Endometrial microvascular endothelial cells (primary cell): ENCODE data around the gene RASAL2. TPM values are rescaled to one million over a fixed set of nuclear protein-coding genes. Genes with fewer than 3 reads are reported as not detected.

Source experiments
- in situ Hi-C: cut with HindIII; loops from 2 replicates; pipeline ENCODE4 v1.10.0; 2017; ENCODE audit warnings: low sequenced_read_pairs, low pct_unique_long_range_greater_than_20kb; ENCODE audit errors: inconsistent ontology term
- total RNA-seq: library from RNA; depleted of rRNA; stranded (reverse); fragments of >200 nt; gene quantifications from one replicate; pipeline ENCODE4 v1.2.3, GENCODE V29; 2015; ENCODE audit errors: inconsistent ontology term

The RASAL2 gene
- total RNA-seq, 1 donor from 2014 or later, result 11.8 TPM

DNA sequence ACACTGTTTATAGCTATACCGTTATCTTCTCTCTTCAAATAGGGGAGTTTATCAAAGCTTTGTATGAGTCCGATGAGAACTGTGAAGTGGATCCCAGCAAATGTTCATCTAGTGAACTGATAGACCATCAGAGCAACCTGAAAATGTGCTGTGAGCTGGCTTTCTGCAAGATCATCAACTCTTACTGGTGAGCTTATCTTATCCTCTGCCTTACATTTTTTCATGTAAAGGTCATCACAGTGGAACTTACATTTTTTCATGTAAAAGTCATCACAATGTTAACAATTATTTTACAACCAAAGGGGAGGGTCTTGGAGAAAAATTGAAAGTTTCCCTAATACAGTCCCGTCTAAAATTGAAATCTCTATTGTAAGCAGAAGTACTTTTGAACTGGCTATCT, 357.6 kb downstream of the RASAL2 start:
- in situ Hi-C loops, result no loop called here

DNA sequence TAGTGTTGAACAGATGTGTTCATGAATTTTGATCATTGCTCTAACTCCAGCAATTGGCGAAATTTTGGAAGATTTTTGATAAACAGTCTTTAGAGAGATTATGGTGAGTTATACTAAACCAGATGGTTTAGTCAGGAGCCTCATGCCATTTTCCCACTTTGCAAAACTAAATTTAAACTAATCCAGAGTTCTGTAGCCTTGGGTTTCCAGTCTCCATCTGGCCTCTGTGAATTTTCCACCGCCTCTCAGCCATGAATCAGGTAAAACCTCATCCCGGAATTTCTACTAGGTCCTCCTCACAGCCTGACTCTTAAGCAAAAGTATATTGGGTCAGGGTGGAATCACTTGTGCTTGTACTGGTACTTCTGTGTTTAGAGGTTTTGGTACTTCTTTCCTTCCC, 358.1 kb downstream of the RASAL2 start:
- in situ Hi-C loops, result no loop called here

DNA sequence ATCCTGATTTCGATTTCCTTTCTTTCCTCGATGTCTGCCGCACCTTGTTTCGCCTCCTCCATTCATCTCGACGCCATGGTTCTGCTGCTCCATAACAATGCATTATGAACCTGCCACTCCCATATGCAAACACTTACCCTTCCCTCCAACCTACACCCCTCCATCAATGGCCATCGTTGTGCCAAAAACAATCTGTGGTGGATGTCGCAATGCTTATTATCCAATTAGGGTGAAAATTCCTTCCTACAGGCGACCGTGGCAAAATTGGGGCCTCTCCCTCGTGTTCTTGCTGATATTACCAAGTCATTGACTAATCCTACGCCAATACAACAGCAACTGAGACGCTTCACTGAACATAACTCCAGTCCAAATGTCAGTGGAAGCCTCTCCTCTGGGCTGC, 362.6 kb downstream of the RASAL2 start:
- in situ Hi-C loops, result no loop called here

DNA sequence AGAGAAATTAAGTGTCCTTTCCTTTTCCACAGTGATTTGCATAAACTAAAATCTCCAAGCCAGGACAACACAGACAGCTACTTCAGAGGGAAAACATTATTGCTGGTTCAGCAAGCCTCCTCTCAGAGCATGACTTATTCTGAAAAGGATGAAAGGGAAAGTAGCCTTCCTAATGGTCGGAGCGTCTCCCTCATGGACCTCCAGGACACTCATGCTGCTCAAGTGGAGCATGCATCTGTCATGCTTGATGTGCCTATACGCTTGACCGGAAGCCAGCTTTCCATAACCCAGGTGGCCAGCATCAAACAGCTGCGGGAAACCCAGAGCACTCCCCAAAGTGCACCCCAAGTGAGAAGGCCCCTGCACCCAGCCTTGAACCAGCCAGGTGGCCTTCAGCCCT, 363.7 kb downstream of the RASAL2 start:
- in situ Hi-C loops, result no loop called here

DNA sequence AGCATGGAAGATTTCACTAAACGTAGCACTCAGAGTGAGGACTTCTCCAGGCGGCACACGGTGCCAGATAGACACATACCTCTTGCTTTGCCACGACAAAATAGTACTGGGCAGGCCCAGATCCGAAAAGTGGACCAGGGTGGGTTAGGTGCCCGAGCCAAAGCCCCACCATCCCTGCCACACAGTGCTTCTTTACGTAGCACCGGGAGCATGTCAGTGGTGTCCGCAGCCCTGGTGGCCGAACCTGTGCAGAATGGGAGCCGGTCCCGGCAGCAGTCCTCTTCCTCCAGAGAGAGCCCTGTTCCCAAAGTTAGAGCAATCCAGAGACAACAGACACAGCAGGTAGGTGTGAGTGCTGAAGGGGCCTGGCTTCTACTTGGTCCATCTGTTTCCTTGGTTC, 364.3 kb downstream of the RASAL2 start:
- in situ Hi-C loops, result no loop called here

DNA sequence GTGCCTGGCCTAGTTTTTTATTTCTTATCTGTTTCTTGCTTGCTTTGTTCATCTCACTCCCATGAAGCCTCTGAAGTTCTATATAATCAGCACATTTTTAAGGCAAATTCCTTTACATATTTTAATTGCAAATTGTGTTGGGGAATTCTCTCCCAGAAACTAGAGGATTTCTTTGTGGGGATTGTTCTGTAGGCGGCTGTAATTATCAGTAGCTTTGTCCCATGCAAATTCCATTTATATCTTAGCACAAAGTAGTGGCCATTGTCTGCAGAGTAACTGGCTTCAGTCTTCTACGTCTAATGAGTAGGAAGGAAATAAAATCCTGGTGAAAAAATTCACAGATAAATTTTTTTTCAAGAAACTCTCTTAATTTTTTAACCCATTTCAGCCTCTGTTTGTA, 367.2 kb downstream of the RASAL2 start:
- in situ Hi-C loops, result no loop called here

DNA sequence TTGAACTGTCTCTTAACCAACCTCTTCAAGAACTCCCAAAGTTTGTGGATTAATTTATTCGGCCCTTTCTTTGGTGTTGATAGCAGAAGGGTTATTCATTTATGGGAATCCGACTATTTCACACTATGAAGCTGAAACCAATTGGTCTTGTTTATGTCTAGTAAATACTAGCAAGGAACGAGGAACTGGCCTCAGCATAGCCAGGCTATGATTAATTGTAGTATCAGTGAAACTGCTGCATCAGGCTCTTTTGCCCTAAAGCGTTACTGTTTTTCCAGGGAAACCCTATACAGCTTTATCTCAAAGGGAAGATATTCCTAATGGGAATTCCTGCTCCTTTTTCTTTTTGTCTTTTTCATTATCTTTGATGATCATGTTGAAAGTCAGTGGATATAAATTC, 367.8 kb downstream of the RASAL2 start:
- in situ Hi-C loops, result no loop called here

DNA sequence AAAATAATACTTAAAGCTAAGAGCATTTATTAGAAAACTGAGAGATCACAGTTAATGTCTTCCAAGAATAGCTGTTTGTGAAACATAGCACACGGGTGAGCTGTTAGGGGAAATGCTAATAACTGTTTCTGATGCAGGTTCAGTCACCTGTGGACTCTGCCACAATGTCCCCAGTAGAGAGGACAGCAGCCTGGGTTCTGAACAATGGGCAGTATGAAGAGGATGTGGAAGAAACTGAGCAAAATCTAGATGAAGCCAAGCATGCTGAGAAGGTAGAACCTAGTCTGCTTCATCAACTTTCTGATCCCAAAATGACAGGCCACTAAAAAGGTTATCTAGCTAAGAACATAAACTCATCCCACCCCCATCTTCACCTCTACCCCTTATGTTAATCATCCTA, 370.2 kb downstream of the RASAL2 start:
- in situ Hi-C loops, result no loop called here

DNA sequence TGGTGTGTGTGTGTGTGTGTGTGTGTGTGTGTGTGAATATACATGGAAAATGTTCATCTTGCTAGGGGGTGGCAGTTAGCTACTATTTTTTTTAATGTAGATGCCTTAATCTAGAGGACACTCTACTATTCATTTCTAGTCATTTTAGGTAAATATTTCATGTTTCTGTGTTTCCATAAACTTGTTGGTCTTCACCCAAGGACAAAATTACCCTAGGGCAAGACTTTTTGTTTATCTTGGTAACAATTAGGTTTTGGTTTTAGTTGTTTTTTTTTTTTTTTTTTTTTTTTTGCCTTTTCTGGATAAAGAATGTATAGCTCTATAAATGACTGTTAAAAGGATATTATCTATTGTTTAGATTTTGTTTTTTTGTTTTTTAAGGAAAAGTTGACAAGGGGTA, 370.7 kb downstream of the RASAL2 start:
- in situ Hi-C loops, result no loop called here

DNA sequence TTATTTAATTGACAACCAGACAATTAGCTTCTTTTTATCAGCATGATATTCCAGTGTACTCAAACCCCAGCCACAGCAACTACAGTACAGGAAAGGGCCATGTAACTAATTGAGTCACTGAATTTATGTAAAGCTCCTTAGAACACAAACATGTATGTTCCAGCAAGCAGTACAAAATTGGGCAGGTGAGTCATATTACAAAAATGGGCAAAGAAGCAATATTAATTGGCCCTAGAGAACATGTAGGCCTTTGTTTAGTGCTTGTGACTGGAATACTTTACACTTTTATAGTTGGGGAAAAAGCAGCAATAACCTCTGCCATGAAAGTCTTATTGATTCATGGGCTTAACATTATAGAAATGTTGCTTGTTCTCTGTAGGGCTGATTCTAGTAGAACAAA, 371.1 kb downstream of the RASAL2 start:
- in situ Hi-C loops, result no loop called here

DNA sequence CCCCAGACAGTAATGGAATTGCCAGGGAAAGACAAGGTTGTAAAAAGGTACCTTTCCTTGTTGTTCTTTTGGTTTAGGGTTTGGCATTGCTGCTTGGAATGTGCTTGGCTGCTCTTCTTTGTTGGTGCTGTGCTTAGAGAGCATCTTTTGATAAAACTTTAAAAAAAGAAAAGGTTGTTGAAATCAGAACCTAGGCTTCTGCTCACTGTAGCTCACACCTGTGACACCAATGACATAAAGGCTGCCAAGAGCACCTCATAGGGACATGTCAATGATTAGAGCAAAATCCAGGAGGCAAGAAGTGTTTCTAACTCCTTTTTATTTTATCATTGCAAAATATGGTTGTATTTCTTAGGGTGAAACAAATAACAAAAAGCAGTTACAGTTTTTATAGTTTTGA, 373.9 kb downstream of the RASAL2 start:
- in situ Hi-C loops, result no loop called here

DNA sequence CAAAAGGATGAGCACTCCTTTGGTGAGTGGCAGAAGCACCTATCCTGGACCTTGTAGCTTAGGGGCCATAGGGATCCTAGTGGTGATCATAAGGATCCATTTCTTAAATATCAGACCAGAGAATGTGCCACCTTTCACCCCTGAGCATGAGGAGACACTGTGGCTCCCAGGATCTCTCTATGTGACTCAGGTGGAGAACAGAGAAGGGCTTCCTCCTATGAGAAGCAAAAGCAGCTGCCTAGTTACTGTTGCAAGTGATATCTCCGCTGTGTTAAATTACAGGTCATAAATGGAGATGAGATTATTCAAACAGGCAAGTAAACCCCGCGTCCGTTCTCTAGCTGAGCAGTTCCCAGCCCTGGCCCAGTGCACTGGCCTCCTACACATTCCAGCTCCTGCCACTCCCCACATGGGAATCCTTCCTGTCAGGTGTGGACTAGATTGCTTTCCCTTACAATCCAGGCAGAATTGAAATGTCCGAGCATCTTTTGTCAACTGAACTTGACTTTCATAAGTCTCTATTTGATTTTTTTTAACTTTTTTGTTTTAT, 376.6 kb downstream of the RASAL2 start:
- in situ Hi-C loops, result no loop called here

DNA sequence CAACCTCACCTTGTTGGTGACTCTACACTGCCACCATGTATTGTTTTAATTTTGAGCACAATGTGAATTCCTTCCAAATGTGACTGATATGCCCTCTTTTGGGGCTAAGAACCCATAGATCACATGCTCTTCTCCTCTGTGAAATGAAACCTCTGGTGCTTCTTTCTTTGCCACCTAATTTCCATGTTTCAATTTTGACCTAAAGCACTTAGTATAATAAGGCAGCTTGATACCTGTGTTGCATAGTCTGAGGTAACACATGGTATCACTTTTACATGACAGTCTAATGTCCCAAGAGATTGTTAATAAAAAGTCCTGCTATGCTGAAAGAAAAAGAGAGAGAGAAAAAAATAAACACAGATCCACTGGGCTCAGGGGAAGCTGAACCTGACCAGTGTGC, 378.6 kb downstream of the RASAL2 start:
- in situ Hi-C loops, result no loop called here

DNA sequence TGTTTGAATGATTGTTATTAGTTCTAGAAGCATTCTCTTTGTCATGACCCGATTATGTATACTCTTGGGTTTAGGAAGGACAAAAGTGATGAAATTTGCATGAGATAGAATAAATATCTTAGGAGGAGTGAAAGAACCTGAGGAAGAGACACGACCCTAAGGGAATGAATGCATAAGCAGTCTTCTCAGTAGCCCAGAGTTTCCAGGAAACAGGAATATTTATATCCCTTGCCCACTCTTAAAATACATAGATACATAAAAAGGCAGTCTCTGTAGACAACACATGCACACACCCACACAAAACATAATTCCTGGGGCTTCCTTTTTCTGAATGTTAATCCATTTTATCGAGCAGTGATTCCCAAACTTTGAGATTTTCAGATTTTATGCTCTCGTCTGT, 383.5 kb downstream of the RASAL2 start:
- in situ Hi-C loops, result no loop called here

DNA sequence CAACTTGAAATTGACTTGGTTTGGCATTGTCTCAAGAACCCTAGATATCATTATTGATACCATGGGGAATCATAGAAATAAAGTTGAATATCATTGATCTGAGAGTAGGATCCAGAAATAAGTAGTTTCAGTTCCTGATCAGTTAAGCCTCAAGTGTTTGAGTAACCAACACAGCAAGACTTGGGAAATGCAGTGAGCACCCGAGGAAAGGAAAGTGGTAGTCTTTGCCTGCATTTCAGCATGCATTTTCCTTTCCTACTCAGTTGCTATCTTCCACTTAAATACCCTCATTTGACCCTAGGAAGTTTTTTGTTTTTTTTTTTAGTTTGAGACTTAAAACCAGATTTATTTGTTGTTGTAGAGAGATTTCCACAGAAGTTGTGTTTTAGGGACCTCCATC, 383.9 kb downstream of the RASAL2 start:
- in situ Hi-C loops, result no loop called here

DNA sequence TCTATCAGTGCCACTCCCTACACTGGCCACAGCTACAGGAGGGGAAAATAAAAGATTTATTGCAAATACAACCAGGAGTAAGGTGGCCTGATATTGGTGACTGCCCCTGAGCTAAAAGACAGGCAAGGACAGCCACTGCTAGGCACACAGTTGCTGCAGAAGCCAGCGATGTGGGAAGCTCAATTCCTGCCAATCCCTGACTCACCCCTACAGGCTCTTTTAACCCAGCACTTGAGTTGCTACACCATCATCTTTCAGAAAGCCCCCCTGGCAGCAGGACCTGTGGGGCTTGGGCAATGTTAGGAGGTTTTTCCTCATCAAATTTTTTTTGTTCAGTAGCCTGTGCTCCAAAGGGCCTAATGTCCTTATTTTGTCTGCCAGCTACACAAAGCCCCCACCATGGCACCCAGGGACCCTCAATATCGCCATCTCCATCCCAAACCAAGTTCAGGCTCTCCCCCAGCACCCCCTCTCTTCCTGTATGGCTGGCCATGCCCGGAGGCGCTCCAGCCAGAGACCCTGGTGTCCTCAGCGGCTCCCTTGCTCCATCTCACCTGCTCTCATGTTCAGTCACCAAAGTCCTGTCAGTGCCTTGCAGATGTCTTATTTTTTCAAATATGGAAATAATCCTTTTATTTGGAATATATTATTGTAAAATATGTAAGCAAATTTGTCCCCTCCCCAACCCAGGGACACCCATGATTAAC, 389.5 kb downstream of the RASAL2 start:
- in situ Hi-C loops, result no loop called here

DNA sequence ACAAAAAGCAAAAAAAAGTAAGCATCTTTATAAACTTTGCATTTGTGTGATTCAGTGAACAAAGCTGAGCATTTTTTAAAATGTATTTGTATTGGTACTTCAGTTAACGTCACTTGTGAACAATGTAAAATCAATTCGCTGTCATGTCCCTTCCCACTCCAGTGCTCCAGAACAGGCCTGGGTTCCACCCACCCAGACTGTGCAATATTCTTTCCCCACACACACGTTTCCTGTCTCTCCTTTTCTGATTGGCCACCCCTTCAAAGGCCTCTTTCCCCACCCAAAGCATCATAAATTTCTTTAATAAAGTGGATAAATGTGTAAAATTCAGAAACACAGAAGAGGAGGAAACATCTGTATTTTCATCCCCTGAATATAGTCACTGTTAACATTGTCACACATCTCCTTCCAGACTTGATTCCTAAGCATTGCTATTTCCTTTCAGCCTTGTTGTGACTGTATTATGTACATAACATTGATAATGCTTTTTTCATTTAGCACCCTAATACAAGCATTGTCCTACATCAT, 390.9 kb downstream of the RASAL2 start:
- in situ Hi-C loops, result no loop called here

DNA sequence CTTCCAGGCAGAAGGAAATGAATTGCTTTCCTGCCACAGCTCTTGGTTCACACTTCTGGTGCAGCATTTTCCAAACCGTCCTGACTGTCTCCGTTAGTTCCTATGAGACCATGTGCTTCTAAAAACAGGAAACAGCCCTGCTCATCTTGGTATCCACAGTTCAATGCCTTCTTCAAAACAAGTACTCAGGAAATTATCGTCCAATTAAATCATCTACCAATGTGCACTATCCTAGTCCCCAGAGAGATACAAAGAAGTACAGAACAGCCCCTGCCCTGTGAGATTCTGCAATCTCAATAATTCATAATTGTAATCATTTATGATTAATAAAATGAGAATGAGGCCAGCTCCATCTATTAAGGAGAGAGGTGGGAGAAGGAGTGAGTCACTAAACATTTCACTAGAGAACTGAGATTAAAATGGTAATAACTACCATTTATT, 391.7 kb downstream of the RASAL2 start:
- in situ Hi-C loops, result no loop called here

DNA sequence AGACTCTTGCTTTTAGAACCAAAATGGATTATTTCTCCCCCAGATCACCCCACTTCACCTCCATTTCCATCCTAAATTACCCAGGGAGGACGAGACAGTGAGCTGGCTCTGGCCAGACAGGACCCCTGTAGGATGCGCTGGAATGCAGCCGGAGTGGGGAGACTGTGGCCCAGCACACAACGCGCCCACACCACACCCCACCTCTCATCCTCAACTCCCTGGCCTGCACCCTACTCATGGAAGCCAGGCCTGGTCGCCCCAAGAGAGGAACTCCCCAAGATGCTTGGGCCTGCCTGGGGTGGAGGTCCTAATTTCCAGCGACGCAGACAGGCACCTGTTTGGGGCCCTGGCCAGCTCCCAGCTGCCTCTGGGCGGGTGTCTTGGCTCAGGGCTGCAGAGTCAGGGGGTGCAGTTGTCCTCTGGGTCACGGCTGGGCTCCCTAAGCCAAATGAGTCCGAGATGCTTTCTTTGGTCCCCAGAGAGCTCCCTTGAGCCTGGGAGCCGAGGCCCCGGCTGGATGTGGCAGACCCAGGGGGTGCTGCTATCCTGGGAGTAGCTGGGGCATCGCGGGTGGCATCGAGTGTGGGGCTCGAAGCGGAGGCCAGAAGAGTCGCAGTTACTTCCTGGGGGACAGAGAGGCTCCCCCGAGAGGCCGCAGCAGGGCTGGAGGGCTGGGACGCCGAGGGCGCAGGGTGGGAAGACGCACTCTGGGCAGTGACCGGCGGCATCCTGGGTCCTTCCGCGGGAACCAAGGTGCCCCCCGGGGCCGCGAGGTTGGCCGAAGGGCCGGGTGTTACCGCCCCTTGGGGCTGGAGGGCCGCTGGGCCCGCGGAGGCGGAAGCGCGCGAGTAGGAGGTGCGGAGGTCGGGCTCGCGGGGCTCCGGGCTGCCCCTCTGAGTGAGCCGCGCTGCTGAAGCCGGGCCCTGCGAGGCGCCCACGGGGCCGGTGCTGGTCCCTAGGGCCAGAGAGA, 392.5 kb downstream of the RASAL2 start:
- in situ Hi-C loops, result no loop called here
